Fibroblast of villous mesenchyme (primary cell): ENCODE data around the gene DLGAP4. TPM values are rescaled to one million over a fixed set of nuclear protein-coding genes. Genes with fewer than 3 reads are reported as not detected.

ENCODE experiments used
- DNase-seq: peaks from one replicate; pipeline ENCODE4 v3.0.0-alpha.2; 2010; ENCODE audit warnings: low read depth
- H3K4me3 ChIP-seq: 2 replicates; pipeline ENCODE4 v1.5.1; 2011; ENCODE audit warnings: low read depth, mild to moderate bottlenecking, low read length
- total RNA-seq: library from RNA; depleted of rRNA; stranded (reverse); fragments of >200 nt; gene quantifications from 2 replicates; pipeline ENCODE4 v1.2.3, GENCODE V29; 2012
- TF ChIP-seq, protein P1 (sequence below): IDR thresholded peaks from 2 replicates; pipeline ENCODE4 v1.5.1; 2012; ENCODE audit warnings: low read depth, mild to moderate bottlenecking, low read length; ENCODE audit not compliant: insufficient read depth

The DLGAP4 gene
- total RNA-seq, 1 donor, result 15.5 TPM

DNA sequence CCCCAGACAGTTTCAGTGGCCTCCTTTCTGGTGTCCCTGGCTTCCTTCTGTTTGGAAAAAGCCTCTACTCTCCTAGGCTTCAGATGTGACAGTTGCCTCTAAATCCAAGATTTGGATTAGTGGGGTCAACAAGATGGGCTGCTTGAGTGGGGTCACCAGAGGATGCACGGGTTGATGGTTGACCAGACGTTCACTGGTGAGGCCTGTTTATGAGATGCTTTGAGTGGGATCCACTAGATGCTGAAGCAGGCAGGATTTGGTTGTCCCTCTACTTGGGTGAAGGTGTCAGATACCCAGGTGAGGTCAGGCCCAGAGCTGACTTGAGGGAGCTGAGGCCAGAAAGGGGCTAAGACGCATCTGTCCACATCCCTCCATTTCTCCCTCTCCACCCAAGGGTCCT is 8.1 kb upstream of the DLGAP4 start:
- TF ChIP-seq, protein P1, sequence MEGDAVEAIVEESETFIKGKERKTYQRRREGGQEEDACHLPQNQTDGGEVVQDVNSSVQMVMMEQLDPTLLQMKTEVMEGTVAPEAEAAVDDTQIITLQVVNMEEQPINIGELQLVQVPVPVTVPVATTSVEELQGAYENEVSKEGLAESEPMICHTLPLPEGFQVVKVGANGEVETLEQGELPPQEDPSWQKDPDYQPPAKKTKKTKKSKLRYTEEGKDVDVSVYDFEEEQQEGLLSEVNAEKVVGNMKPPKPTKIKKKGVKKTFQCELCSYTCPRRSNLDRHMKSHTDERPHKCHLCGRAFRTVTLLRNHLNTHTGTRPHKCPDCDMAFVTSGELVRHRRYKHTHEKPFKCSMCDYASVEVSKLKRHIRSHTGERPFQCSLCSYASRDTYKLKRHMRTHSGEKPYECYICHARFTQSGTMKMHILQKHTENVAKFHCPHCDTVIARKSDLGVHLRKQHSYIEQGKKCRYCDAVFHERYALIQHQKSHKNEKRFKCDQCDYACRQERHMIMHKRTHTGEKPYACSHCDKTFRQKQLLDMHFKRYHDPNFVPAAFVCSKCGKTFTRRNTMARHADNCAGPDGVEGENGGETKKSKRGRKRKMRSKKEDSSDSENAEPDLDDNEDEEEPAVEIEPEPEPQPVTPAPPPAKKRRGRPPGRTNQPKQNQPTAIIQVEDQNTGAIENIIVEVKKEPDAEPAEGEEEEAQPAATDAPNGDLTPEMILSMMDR, result no peak
- DNase-seq, result no peak
- H3K4me3 ChIP-seq, result no peak overlapping the region

DNA sequence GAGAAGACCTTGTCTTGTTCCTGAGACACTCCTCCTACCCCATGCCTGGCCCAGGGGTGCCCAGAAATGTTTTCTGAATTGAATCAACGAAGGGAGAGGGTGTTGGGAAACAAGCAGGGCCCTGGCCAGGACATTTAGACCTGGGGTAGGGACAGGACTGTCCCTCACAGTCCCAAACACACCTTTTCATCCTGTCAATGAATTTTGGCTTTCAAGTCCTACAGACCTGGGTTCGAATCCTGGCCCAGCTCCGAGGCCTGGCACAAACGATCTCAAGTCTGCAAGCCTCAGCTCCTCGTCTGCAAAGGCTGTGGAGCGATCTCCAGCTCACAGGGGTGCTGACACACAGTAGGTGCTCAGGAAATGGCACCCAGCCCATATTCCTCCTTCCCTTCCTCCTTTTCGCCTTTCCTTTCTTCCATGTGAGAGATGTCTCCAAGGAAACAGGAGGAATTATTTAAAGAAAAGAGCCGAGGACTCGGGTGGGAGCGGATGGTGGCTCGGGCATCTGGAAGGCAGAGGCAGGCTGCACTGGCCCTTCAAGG is 7.3 kb upstream of the DLGAP4 start:
- TF ChIP-seq, protein P1, result no peak
- DNase-seq, result no peak
- H3K4me3 ChIP-seq, result no peak overlapping the region

DNA sequence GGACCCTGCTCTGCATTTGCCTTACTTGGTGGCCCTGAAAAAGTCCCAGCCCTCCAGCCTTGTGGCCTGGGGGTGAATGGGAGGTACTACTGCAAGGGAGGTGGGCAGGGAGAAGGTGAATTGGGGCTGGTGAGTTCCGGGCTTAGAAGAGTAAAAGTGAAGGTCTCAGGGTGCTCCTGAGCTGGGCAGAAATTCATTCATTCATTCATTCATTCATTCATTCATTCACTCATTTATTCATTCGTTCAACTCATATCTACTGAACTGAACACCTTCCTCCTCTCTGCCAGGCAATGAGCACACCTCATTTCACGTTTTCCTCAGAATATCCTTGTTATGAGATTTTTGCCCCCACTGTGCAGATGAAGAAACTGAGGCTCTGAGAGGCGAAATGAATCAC is 6.7 kb upstream of the DLGAP4 start:
- H3K4me3 ChIP-seq, result no peak overlapping the region
- TF ChIP-seq, protein P1, result no peak
- no peak for DNase-seq

DNA sequence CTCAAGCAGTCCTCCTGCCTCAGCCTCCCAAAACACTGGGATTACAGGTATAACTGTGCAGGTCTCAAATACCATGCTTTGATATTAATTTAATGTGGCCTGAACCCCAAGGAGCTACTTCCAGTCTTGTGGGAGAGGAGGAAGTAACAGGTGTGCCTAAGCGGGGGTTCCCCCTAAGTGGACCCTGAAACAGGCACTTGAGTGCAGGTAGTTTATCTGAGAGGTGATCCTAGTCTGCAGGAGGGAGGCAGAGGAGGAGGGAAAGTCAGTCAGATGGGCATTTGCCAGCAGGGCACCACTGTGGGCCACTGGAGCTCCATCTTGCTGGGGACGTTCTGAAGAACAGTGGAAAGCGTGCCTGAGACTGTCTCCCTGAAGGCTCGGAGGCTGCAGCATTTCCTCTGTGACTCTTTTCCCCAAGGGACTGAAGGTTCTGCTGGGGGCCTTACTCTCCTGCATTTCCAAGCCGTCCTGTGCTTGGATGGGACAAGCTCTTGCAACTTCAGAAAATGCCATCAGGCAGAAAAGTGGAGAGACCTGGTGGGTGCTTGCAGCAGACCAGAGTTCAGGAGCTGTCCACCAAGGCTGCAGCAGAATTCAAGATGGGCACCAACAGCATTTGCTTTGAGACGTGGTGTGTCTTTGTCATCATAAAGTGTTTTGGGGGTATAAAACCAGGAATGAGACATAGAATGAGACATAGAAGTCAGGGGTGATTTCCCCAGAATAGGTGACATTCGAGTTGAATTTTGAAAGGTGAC is 4.6 kb upstream of the DLGAP4 start:
- DNase-seq, result no peak
- TF ChIP-seq, protein P1, result no peak
- no peak overlapping the region for H3K4me3 ChIP-seq

DNA sequence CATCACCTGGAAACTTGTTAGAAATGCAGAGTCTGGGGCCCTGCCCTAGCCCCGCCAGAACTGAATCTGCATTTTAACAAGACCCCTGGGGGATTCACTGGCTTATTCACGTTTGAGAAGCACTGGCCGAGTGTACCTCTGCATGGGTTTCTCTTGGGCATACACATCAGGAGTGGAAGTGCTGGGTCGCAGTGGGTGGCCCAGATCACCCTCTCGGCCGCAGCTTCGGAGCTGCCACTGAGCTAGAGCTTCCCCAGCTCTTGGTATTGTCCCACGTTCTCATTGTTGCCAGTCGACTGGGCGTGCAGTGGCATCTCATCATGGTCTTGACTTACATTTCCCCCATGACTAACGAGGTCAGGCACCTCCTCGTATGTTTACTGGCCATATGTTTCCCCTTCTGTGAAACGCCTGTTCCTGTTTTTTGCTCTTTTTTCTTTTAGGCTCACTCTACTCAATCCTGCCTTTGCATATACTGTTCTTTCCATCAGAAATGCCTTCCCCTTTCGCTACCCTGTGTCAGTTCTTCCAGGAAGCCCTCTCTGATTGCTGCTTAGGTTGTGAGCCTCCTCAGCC is 3.0 kb upstream of the DLGAP4 start:
- TF ChIP-seq, protein P1, result no peak
- H3K4me3 ChIP-seq, result no peak overlapping the region
- no peak for DNase-seq

DNA sequence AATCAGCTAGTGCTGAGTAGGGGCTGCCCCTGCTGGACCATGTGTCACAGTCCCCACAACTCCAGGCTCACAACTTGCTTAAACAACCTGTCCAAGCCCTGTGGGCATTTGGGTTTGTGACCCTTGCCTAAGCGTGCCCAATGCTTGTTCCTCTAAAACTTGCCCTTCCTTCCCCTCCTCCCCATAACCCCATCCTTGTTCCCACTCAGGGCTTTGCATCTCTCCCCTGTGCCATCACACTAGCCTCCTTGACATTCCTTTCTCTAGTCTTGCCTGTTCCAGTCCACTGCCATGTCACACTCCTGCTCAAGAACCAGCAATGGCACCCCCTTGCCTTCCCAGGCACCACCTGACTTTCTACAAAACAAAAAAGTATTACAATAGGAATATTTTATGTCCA is 2.3 kb upstream of the DLGAP4 start:
- no peak for DNase-seq
- TF ChIP-seq, protein P1, result no peak
- no peak overlapping the region for H3K4me3 ChIP-seq
